NCI-H146 treated with DMSO at 0.1 percent for 48 hours (cell line): Measurements from ENCODE around the gene CD7.

Experiments
- DNase-seq: peaks from one replicate; lab custom pipeline; 2025; ENCODE audit not compliant: unreplicated experiment; lab: John Stamatoyannopoulos, UW

The CD7 gene

GRCh38 chr17:82281502-82282238 is 35.7 kb downstream of the CD7 start:
- DNase-seq = no peak

- no peak for DNase-seq
Observed at GRCh38 chr17:82281076-82281475, 36.3 kb downstream of the CD7 start.

- no peak for DNase-seq
Observed at GRCh38 chr17:82280537-82280936, 36.9 kb downstream of the CD7 start.

GRCh38 chr17:82278786-82279391 is 38.5 kb downstream of the CD7 start:
- DNase-seq = peak; percentile 85

GRCh38 chr17:82278308-82278707 is 39.1 kb downstream of the CD7 start:
- no peak for DNase-seq

- no peak for DNase-seq
Observed at GRCh38 chr17:82277851-82278250, 39.6 kb downstream of the CD7 start.

- no peak for DNase-seq
Observed at GRCh38 chr17:82276938-82277337, 40.5 kb downstream of the CD7 start.

GRCh38 chr17:82275326-82275725 is 42.1 kb downstream of the CD7 start:
- no peak for DNase-seq

- DNase-seq = peak; percentile 41
Observed at GRCh38 chr17:82274134-82275020, 43.0 kb downstream of the CD7 start.

GRCh38 chr17:82273327-82274133 is 43.9 kb downstream of the CD7 start, which contains the start of gene CSNK1D:
CSNK1D (minus strand) TSS chr17:82273700; CDS start chr17:82273381, 319 bp downstream.
- DNase-seq = peak; percentile 64

GRCh38 chr17:82272495-82273326 is 44.7 kb downstream of the CD7 start:
- no peak for DNase-seq

GRCh38 chr17:82271401-82271800 is 46.0 kb downstream of the CD7 start:
- no peak for DNase-seq

- no peak for DNase-seq
Observed at GRCh38 chr17:82270651-82271050, 46.8 kb downstream of the CD7 start.

- no peak for DNase-seq
Observed at GRCh38 chr17:82269882-82270500, 47.4 kb downstream of the CD7 start.

GRCh38 chr17:82269138-82269881 is 48.1 kb downstream of the CD7 start:
- DNase-seq = no peak

- no peak for DNase-seq
Observed at GRCh38 chr17:82267575-82268379, 49.6 kb downstream of the CD7 start.

- no peak for DNase-seq
Observed at GRCh38 chr17:82266142-82266541, 51.3 kb downstream of the CD7 start.
